ENCODE data around the gene PHTF2.

DNA sequence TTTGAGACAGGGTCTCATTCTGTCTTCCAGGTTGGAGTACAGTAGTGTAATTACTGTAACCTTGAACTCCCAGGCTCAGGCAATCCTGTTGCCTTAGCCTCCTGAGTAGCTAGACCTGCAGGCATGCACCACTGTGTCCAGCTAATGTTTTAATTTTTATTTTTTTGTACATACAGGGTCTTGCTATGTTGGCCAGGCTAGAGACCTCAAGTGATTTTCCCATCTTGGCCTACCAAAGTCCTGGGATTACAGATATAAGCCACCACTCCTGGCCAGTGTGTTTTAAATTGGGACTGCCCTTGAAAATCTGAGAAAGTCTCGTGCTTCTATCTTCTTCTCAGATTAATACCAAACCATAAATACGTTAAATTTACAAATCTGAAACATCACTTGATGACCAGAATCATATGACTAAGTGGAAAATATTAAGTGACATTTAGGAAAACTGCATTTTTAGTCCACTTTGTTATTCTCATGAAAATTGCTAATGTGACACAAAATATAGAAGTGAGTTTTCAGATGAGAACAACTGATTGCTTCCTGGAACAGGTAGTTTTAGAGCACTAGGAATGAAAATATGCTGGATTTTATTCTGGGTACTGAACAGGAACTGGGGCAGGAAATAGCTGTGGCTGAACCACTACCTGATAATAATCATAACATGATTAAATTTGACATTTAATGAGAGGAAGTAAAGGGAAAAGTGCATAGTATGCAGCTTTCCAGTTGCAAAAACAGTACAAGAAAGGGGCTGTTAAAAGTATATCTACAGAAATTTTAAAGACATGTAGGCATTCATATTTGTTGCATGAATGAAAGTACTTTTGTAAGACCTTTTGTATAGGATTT lies 4.2 kb downstream of the PHTF2 start:
- no peak for TF ChIP-seq GABPA (IDR thresholded peaks at IDR 0.05; ENCODE audit: low read depth)
- no peak for TF ChIP-seq ELK1 (IDR thresholded peaks at IDR 0.05; ENCODE audit: low read depth, low read length)
